Jurkat, Clone E6-1 (cell line): Measurements from ENCODE around the gene PRR33.

Experiments used
- DNase-seq: peaks from one replicate; pipeline ENCODE4 v3.0.0-alpha.2; 2011; ENCODE audit warnings: low read depth, low spot score
- H3K4me3 ChIP-seq: 2 replicates; pipeline ENCODE4 v1.5.1; 2011; ENCODE audit warnings: mild to moderate bottlenecking, low read length, control low read depth, moderate library complexity

Gene PRR33

GRCh38 chr11:1928891-1929541 is 37.3 kb upstream of the PRR33 start:
- no peak overlapping the region for H3K4me3 ChIP-seq
- no peak for DNase-seq

GRCh38 chr11:1928470-1928890 is 36.8 kb upstream of the PRR33 start:
- no peak overlapping the region for H3K4me3 ChIP-seq
- no peak for DNase-seq

- H3K4me3 ChIP-seq, result no peak overlapping the region
- DNase-seq, result no peak
Observed at GRCh38 chr11:1927848-1928469, 36.3 kb upstream of the PRR33 start.

GRCh38 chr11:1927026-1927847 is 35.5 kb upstream of the PRR33 start:
- no peak for DNase-seq
- no peak overlapping the region for H3K4me3 ChIP-seq

- H3K4me3 ChIP-seq, result no peak overlapping the region
- no peak for DNase-seq
Observed at GRCh38 chr11:1926156-1927025, 34.7 kb upstream of the PRR33 start.

GRCh38 chr11:1925373-1926155 is 33.9 kb upstream of the PRR33 start:
- DNase-seq, result no peak
- no peak overlapping the region for H3K4me3 ChIP-seq

- DNase-seq, result no peak
- H3K4me3 ChIP-seq, result no peak overlapping the region
Observed at GRCh38 chr11:1924646-1925372, 33.1 kb upstream of the PRR33 start.

GRCh38 chr11:1924181-1924580 is 32.5 kb upstream of the PRR33 start:
- DNase-seq, result no peak

GRCh38 chr11:1923201-1923956 is 31.7 kb upstream of the PRR33 start:
- H3K4me3 ChIP-seq, result no peak overlapping the region
- DNase-seq, result no peak

More at GRCh38 chr11:1924181-1924580, 32.5 kb upstream of the PRR33 start:
- H3K4me3 ChIP-seq, result no peak overlapping the region

GRCh38 chr11:1922481-1923081 is 30.9 kb upstream of the PRR33 start:
- DNase-seq, result no peak
- H3K4me3 ChIP-seq, result no peak overlapping the region

GRCh38 chr11:1921574-1922141 is 30.0 kb upstream of the PRR33 start:
- H3K4me3 ChIP-seq, result no peak overlapping the region
- DNase-seq, result no peak

GRCh38 chr11:1920909-1921573 is 29.3 kb upstream of the PRR33 start:
- no peak for DNase-seq
- no peak overlapping the region for H3K4me3 ChIP-seq

GRCh38 chr11:1920128-1920908 is 28.6 kb upstream of the PRR33 start:
- no peak for DNase-seq
- H3K4me3 ChIP-seq, result no peak overlapping the region

- no peak within 1 kb of the TSS for H3K4me3 ChIP-seq
- DNase-seq, result no peak
Observed at GRCh38 chr11:1919391-1920127, 27.9 kb upstream of the PRR33 start, which contains the start of gene TNNT3. Gene TNNT3 (plus strand): TSS chr11:1919703. CDS start chr11:1922875, 3,172 bp downstream.
